Measurements from ENCODE around the gene PDS5A.

The PDS5A gene

GRCh38 chr4:39936565-39937418, 40.9 kb downstream of the PDS5A start:
- TF ChIP-seq CTCF (IDR thresholded peaks at IDR 0.05; ENCODE audit: borderline replicate concordance, insufficient read depth, low read depth, low read length), result no peak
- H3K4me3 ChIP-seq (ENCODE audit: low read depth, low read length), result no peak overlapping the region

- no peak for TF ChIP-seq CTCF (IDR thresholded peaks at IDR 0.05; ENCODE audit: borderline replicate concordance, insufficient read depth, low read depth, low read length)
- H3K4me3 ChIP-seq (ENCODE audit: low read depth, low read length), result no peak overlapping the region
Measured at GRCh38 chr4:39933671-39934590, 43.8 kb downstream of the PDS5A start.

GRCh38 chr4:39932776-39933402, 44.8 kb downstream of the PDS5A start:
- TF ChIP-seq CTCF (IDR thresholded peaks at IDR 0.05; ENCODE audit: borderline replicate concordance, insufficient read depth, low read depth, low read length), result no peak
- no peak overlapping the region for H3K4me3 ChIP-seq (ENCODE audit: low read depth, low read length)

GRCh38 chr4:39931441-39931901, 46.2 kb downstream of the PDS5A start:
- TF ChIP-seq CTCF (IDR thresholded peaks at IDR 0.05; ENCODE audit: borderline replicate concordance, insufficient read depth, low read depth, low read length), result no peak
- H3K4me3 ChIP-seq (ENCODE audit: low read depth, low read length), result no peak overlapping the region

- TF ChIP-seq CTCF (IDR thresholded peaks at IDR 0.05; ENCODE audit: borderline replicate concordance, insufficient read depth, low read depth, low read length), result no peak
- no peak overlapping the region for H3K4me3 ChIP-seq (ENCODE audit: low read depth, low read length)
Measured at GRCh38 chr4:39928538-39928937, 49.2 kb downstream of the PDS5A start.

GRCh38 chr4:39924014-39924413, 53.7 kb downstream of the PDS5A start:
- TF ChIP-seq CTCF (IDR thresholded peaks at IDR 0.05; ENCODE audit: borderline replicate concordance, insufficient read depth, low read depth, low read length), result no peak
- no peak overlapping the region for H3K4me3 ChIP-seq (ENCODE audit: low read depth, low read length)
